Upper lobe of right lung (tissue), 1 donor: ENCODE results near the gene LBX2. TPM values are rescaled to one million over a fixed set of nuclear protein-coding genes. Genes with fewer than 3 reads are reported as not detected.
A peak's percentile ranks its signal among the peaks of the same experiment; 100 is the strongest.

Experiments
- ATAC-seq: fragments of 200-7000 bp; cut with Tn5 transposase; one replicate; pipeline ENCODE4 v1.9.1; 2020; ENCODE audit warnings: mild to moderate bottlenecking, moderate library complexity
- DNase-seq: peaks from one replicate; pipeline ENCODE4 v3.0.0-alpha.2; 2020
- H3K27ac ChIP-seq: fragments of 200-600 bp; one replicate; pipeline ENCODE4 v1.8.0; 2022
- H3K27me3 ChIP-seq: fragments of 200-600 bp; one replicate; pipeline ENCODE4 v1.8.0; 2022; ENCODE audit warnings: mild to moderate bottlenecking
- H3K36me3 ChIP-seq: fragments of 200-600 bp; one replicate; pipeline ENCODE4 v1.8.0; 2022
- H3K4me1 ChIP-seq: fragments of 200-600 bp; one replicate; pipeline ENCODE4 v1.8.0; 2022
- H3K4me3 ChIP-seq: fragments of 200-600 bp; one replicate; pipeline ENCODE4 v1.8.0; 2022; ENCODE audit warnings: mild to moderate bottlenecking
- H3K9me3 ChIP-seq: fragments of 200-600 bp; one replicate; pipeline ENCODE4 v1.8.0; 2022
- CTCF ChIP-seq: fragments of 200-600 bp; IDR thresholded peaks from one replicate; pipeline ENCODE4 v1.8.0; 2022; ENCODE audit warnings: antibody characterized with exemption
- intact Hi-C: fragments of 100-400 bp; cut with DNase I; formaldehyde crosslinking; loops from one replicate; pipeline ENCODE4 v1.11.0; 2022
- total RNA-seq: library from RNA; stranded (reverse); fragmentation: NEBNext Ultra II Directional; extraction: Animal tissue kit (Norgen Biotek cat#: 25700); gene quantifications from one replicate; pipeline ENCODE4 v1.2.1, GENCODE V29; 2021
- donor health status: DM: no; HTN: yes; CAD: no; lungs with severe emphysema.

The LBX2 gene
- total RNA-seq, 1 donor from 2014 or later: 1.8 TPM

GRCh38 chr2:74534411-74534810 lies 35.0 kb upstream of the LBX2 start:
- DNase-seq (peak; percentile 46), ATAC-seq (no peak)
- Histone ChIP-seq H3K4me1 (peaks cover 15% of the 10 kb centered on the region), H3K4me3 (no peak overlapping the region), H3K27ac (no peak overlapping the region), H3K9me3 (no peaks in the 10 kb centered on the region), H3K27me3 (no peaks in the 10 kb centered on the region), H3K36me3 (peaks cover 19% of the 10 kb centered on the region)
- intact Hi-C loops: no loop called here
- no peak for TF ChIP-seq CTCF

- TF ChIP-seq CTCF: no peak
- intact Hi-C loops: no loop called here
- H3K36me3 ChIP-seq: peaks cover 19% of the 10 kb centered on the region
- peaks cover 20% of the 10 kb centered on the region for H3K4me1 ChIP-seq
- no peaks in the 10 kb centered on the region for H3K9me3 ChIP-seq
- peak; percentile 28 for DNase-seq
- H3K4me3 ChIP-seq: no peak overlapping the region
- H3K27ac ChIP-seq: no peak overlapping the region
- no peak for ATAC-seq
- no peaks in the 10 kb centered on the region for H3K27me3 ChIP-seq
Observed at GRCh38 chr2:74533464-74533863, 34.1 kb upstream of the LBX2 start.

- H3K27me3 ChIP-seq: no peaks in the 10 kb centered on the region
- DNase-seq (no peak), ATAC-seq (no peak)
- H3K4me1 ChIP-seq: peaks cover 24% of the 10 kb centered on the region
- no peak overlapping the region for H3K4me3 ChIP-seq
- H3K9me3 ChIP-seq: no peaks in the 10 kb centered on the region
- TF ChIP-seq CTCF: no peak
- intact Hi-C loops: no loop called here
- no peak overlapping the region for H3K27ac ChIP-seq
- peaks cover 27% of the 10 kb centered on the region for H3K36me3 ChIP-seq
Observed at GRCh38 chr2:74532222-74532621, 32.8 kb upstream of the LBX2 start.

- Histone ChIP-seq H3K27me3 (no peaks in the 10 kb centered on the region), H3K4me3 (no peak overlapping the region), H3K36me3 (peaks cover 32% of the 10 kb centered on the region), H3K27ac (no peak overlapping the region), H3K4me1 (peaks cover 24% of the 10 kb centered on the region), H3K9me3 (no peaks in the 10 kb centered on the region)
- no peak for DNase-seq
- no peak for ATAC-seq
- no peak for TF ChIP-seq CTCF
- intact Hi-C loops: no loop called here
Observed at GRCh38 chr2:74531666-74532065, 32.3 kb upstream of the LBX2 start.

GRCh38 chr2:74530239-74531187 lies 31.1 kb upstream of the LBX2 start:
- peaks cover 40% of the 10 kb centered on the region for H3K36me3 ChIP-seq
- peaks cover 24% of the 10 kb centered on the region for H3K4me1 ChIP-seq
- peak overlapping the region; percentile 95 for H3K27ac ChIP-seq
- H3K4me3 ChIP-seq: peak overlapping the region; percentile 99
- no peaks in the 10 kb centered on the region for H3K9me3 ChIP-seq
- peak; percentile 77 for DNase-seq
- TF ChIP-seq CTCF: no peak
- intact Hi-C loops: no loop called here
- H3K27me3 ChIP-seq: no peaks in the 10 kb centered on the region
- peak; percentile 10 for ATAC-seq
